ENCODE results near the gene SUPT6H.
A peak's percentile ranks its signal among the peaks of the same experiment; 100 is the strongest.
"Not testable (repeated sequence)": the region's sequence is repeated elsewhere in the genome, so short reads cannot be mapped to it uniquely, and the experiment has no call there.

The SUPT6H gene

DNA sequence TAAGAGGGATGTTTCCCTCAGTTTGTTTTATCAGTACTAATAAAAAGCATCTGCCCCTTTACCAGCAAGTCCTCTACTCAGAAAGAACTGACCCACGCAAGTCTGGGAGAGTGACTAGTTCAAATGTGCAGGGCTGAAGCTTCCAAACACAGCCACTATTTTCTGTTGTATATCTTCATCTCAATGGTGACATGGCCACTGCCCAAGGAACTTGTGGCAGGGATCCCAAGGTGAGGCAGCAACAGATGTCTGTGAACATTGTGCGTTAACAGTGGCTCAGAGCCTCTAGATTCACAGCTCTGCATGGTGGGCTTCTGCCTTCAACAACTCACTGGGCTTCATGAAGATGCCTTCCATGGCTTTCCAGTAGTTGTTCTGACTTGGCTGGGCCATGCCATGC is 13.3 kb upstream of the SUPT6H start:
- DNase-seq (ENCODE audit: low read depth), result no peak
- TF ChIP-seq, protein P1, sequence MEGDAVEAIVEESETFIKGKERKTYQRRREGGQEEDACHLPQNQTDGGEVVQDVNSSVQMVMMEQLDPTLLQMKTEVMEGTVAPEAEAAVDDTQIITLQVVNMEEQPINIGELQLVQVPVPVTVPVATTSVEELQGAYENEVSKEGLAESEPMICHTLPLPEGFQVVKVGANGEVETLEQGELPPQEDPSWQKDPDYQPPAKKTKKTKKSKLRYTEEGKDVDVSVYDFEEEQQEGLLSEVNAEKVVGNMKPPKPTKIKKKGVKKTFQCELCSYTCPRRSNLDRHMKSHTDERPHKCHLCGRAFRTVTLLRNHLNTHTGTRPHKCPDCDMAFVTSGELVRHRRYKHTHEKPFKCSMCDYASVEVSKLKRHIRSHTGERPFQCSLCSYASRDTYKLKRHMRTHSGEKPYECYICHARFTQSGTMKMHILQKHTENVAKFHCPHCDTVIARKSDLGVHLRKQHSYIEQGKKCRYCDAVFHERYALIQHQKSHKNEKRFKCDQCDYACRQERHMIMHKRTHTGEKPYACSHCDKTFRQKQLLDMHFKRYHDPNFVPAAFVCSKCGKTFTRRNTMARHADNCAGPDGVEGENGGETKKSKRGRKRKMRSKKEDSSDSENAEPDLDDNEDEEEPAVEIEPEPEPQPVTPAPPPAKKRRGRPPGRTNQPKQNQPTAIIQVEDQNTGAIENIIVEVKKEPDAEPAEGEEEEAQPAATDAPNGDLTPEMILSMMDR (conservative IDR thresholded peaks at IDR 0.05; ENCODE audit: low read depth, low read length), result no peak
- no peak overlapping the region for H3K4me3 ChIP-seq (ENCODE audit: low read length)

DNA sequence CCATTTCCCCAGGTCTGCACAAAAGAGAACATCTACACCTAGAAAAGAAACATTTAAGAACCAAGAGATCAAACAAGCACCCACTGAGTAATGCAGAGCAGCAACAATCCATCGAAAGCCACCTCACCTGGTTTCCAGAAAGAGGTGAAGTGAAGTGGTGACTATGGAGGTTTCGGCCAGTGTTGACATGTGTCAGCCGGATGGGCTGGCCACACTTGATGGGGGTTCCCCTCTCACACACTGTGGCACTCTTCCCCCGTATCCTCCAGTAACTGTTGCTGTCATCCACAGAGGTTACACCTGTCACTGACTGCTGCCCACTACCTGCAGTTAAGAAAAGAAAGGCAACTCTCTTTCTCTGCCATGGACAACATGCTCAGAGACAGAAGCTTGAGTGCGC is 6.8 kb upstream of the SUPT6H start:
- no peak overlapping the region for H3K4me3 ChIP-seq (ENCODE audit: low read length)
- TF ChIP-seq, protein P1 (conservative IDR thresholded peaks at IDR 0.05; ENCODE audit: low read depth, low read length), result no peak
- DNase-seq (ENCODE audit: low read depth), result no peak

DNA sequence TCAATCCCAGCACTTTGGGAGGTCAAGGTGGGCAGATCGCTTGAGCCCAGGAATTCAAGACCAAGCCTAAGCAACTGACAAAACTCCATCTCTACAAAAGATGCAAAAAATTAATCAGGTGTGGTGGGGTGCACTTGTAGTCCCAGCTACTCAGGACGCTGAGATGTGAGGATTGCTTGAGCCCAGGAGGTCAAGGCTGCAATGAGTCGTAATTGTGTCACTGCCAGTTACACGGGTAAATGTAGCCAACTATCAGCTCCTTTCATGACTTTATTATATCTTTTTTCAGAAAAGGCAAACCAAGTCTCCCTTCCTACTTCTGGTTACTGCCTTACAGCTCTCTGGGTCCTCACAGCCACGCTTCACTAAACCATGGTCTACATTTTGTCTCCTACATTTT is 4.2 kb upstream of the SUPT6H start:
- TF ChIP-seq, protein P1 (conservative IDR thresholded peaks at IDR 0.05; ENCODE audit: low read depth, low read length), result no peak
- DNase-seq (ENCODE audit: low read depth), result no peak
- no peak overlapping the region for H3K4me3 ChIP-seq (ENCODE audit: low read length)

DNA sequence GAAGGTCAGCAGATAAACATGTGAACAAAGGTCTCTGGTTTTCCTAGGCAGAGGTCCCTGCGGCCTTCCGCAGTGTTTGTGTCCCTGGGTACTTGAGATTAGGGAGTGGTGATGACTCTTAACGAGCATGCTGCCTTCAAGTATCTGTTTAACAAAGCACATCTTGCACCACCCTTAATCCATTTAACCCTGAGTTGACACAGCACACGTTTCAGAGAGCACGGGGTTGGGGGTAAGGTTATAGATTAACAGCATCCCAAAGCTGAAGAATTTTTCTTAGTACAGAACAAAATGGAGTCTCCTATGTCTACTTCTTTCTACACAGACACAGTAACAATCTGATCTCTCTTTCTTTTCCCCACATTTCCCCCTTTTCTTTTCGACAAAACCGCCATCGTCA is 3.7 kb upstream of the SUPT6H start:
- DNase-seq (ENCODE audit: low read depth); H3K4me3 ChIP-seq (ENCODE audit: low read length): not testable (repeated sequence)

DNA sequence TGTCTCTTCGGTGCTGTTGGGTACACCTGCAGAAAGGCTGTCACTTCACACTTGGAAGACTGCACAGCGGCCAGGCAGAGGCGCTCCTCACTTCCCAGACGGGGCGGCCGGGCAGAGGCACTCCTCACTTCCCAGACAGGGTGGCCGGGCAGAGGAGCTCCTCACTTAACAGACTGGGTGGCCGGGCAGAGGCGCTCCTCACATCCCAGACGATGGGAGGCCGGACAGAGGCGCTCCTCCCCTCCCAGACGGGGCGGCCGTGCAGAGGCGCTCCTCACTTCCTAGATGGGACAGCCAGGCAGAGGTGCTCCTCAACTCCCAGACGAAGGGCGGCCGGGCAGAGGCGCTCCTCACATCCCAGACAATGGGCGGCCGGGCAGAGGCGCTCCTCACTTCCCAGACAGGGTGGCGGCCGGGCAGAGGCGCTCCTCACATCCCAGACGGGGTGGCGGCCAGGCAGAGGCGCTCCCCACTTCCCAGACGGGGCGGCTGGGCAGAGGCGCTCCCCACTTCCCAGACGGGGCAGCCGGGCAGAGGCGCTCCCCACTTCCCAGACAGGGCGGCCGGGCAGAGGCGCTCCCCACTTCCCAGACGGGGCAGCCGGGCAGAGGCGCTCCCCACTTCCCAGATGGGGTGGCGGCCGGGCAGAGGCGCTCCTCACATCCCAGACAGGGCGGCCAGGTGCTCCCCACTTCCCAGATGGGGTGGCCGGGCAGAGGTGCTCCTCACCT is 3.1 kb upstream of the SUPT6H start:
- not testable (repeated sequence) for H3K4me3 ChIP-seq (ENCODE audit: low read length); DNase-seq (ENCODE audit: low read depth)

DNA sequence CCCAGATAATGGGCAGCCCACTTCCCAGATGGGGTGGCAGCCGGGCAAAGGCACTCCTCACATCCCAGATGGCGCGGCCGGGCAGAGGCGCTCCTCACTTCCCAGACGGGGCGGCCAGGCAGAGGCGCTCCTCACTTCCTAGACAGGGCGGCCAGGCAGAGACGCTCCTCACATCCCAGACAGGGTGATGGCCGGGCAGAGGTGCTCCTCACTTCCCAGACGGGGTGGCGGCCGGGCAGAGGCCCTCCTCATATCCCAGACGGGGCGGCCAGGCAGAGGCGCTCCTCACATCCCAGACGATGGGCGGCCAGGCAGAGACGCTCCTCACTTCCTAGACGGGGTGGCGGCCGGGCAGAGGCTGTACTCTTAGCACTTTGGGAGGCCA is 2.5 kb upstream of the SUPT6H start:
- DNase-seq (ENCODE audit: low read depth); H3K4me3 ChIP-seq (ENCODE audit: low read length): not testable (repeated sequence)

DNA sequence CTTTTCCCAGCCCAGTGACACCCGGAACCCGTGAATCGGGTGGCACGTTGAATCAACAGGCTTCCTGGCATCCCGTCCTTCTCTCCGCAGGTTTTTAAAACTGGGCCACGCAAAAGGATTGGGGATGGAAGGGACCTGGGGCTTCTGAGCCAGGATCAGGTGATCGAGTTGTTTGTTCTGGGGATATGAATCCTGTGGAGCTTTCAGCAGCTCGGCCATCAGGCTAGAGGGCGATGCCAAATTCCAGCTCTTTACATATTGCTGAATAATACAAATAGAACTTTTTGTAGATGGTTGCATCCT is 473 bp downstream of the SUPT6H start:
- DNase-seq (ENCODE audit: low read depth), result peak; percentile 15
- peak overlapping the region; percentile 99 for H3K4me3 ChIP-seq (ENCODE audit: low read length)
- TF ChIP-seq, protein P1 (conservative IDR thresholded peaks at IDR 0.05; ENCODE audit: low read depth, low read length), result no peak

DNA sequence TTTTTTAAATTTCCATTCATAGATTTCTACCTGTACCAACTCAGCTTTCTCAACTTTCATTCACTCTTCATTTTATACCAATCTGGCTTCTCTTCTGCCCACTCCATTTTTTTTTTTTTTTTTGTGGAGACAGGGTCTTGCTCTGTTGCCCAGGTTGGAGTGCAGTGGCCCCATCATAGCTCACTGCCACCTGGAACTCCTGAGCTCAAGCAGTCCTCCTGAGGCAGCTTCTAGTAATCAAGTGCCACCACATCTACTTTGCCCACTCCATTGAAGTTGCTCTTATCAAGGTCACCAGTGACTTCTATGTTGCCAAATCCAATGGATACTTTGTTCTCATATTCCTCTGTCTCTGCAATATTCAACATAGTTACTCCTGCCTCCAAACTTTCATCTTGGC is 1.7 kb downstream of the SUPT6H start:
- peak overlapping the region; percentile 99 for H3K4me3 ChIP-seq (ENCODE audit: low read length)
- TF ChIP-seq, protein P1 (conservative IDR thresholded peaks at IDR 0.05; ENCODE audit: low read depth, low read length), result no peak
- DNase-seq (ENCODE audit: low read depth), result no peak

DNA sequence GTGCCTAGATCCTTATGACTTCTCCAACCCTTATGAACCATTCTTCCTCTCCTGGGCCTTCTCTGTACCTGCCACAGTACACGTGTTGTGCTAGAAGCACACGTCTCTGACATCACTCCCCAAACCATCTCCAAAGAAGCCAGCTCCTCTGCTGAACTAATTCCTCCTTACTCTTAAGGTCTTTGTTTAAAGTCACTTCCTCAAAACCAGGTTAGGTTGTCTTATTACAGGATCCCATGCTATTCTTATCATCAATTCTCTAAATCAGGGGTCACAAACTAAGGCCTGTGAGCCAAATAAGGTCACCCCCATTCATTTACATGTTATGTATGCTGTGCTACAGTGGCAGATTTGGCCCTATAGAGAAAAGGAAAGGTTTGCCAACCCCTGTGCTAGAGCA is 4.0 kb downstream of the SUPT6H start:
- no peak overlapping the region for H3K4me3 ChIP-seq (ENCODE audit: low read length)
- DNase-seq (ENCODE audit: low read depth), result no peak
- TF ChIP-seq, protein P1 (conservative IDR thresholded peaks at IDR 0.05; ENCODE audit: low read depth, low read length), result no peak

Data from retinal pigment epithelial cell (primary cell).